Adrenal gland (tissue), 12 donors: Measurements from ENCODE around the gene SEMA5A. TPM values are rescaled to one million over a fixed set of nuclear protein-coding genes. Genes with fewer than 3 reads are reported as not detected.

ENCODE experiments used
- DNase-seq, 7 donors: peaks; one replicate each; pipeline ENCODE4 v3.0.0-alpha.2; 2019 to 2020
- H3K27ac ChIP-seq, 5 donors: fragments of 200-600 bp; sonication (generic) in 4 of 5; 1 replicate in 3 of 5; 2 replicates in 2 of 5; pipeline versions ENCODE4 v1.5.1 to v1.8.0; 2016 to 2020; ENCODE audit warnings: mild to moderate bottlenecking in 1 of 5
- H3K27me3 ChIP-seq: fragments of 200-600 bp; 2 replicates; pipeline ENCODE4 v1.8.0; 2021
- H3K36me3 ChIP-seq, 2 donors: fragments of 200-600 bp; replicated peaks in 1 of 2; 1 replicate in 1 of 2; 2 replicates in 1 of 2; pipeline versions ENCODE4 v1.5.1 to v1.8.0; 2018 to 2022
- H3K4me1 ChIP-seq, 2 donors: fragments of 200-600 bp; replicated peaks in 1 of 2; 1 replicate in 1 of 2; 2 replicates in 1 of 2; pipeline versions ENCODE4 v1.5.1 to v1.8.0; 2018 to 2021
- H3K4me3 ChIP-seq, 4 donors: fragments of 200-600 bp; sonication (generic) in 3 of 4; one replicate each; pipeline ENCODE4 v1.5.1; 2016 to 2018
- H3K9me3 ChIP-seq, 3 donors: fragments of 200-600 bp; sonication (generic) in 1 of 3; replicated peaks in 1 of 3; 1 replicate in 2 of 3; 2 replicates in 1 of 3; pipeline versions ENCODE4 v1.5.1 to v1.8.0; 2016 to 2021
- POLR2A ChIP-seq, 2 donors: fragments of 450-650 bp; IDR thresholded peaks; one replicate each; pipeline ENCODE4 v1.6.1; 2017; ENCODE audit warnings: antibody characterized with exemption in 2 of 2, mild to moderate bottlenecking in 2 of 2, moderate library complexity in 1 of 2
- WGBS, 4 donors: extraction: QIAGEN DNeasy Blood & Tissue Kit in 2 of 4; methylation state at CpG; one replicate each; pipeline versions ENCODE4 v1.1.5 to v1.1.7; 2013 to 2017; 5-methylcytosine and 5-hydroxymethylcytosine counted together
- intact Hi-C, 2 donors: fragments of 100-400 bp; cut with DNase I; formaldehyde crosslinking; loops; one replicate each; pipeline versions ENCODE4 v1.14.1 to v1.15.0; 2022 to 2023
- polyA plus RNA-seq, 3 donors: library from polyadenylated mRNA; stranded (reverse); fragments of 200-250 nt in 2 of 3; fragments of 350-450 nt in 1 of 3; fragmentation: Illumina TruSeq in 1 of 3; extraction: RNeasy Lipid Tissue Mini Kit (QIAGEN cat#74804) in 1 of 3; gene quantifications; one replicate each; pipeline ENCODE4 v1.2.3, GENCODE V29; 2013 to 2014
- total RNA-seq, 9 donors: library from RNA; depleted of rRNA in 4 of 9; stranded (reverse); fragments of >200 nt in 4 of 9; fragments of 120-200 nt in 1 of 9; fragmentation: NEBNext Ultra II Directional in 1 of 9; extraction: Animal tissue kit (Norgen Biotek cat#: 25700) in 1 of 9; gene quantifications; one replicate each; pipeline versions ENCODE4 v1.1.0 to v1.2.4, GENCODE V29; 2013 to 2023
- TF ChIP-seq, protein P1 (sequence below), 6 experiments: fragments of 450-650 bp in 4 of 6; fragments of 200-600 bp in 2 of 6; sonication (generic) in 1 of 6; IDR thresholded peaks; 1 replicate in 5 of 6; 2 replicates in 1 of 6; pipeline versions ENCODE4 v1.5.1 to v1.8.0; 2016 to 2021; ENCODE audit warnings: antibody characterized with exemption in 6 of 6, mild to moderate bottlenecking in 2 of 6, moderate library complexity in 1 of 6
- donor health status: healthy with polysubstance abuse.
- donor health status: Bipolar disorder and iron deficiency.
- donor health status: DM: yes; HTN: yes; CAD: no.
- donor health status: DM: no; HTN: no; CAD: no.
- donor health status: DM: no; HTN: no; CAD: no.
- donor health status: DM: yes; HTN: yes; CAD: no.

The SEMA5A gene
- total and polyA plus RNA-seq, 12 donors: 0.40 to 6.0 (median 2.6) TPM

DNA sequence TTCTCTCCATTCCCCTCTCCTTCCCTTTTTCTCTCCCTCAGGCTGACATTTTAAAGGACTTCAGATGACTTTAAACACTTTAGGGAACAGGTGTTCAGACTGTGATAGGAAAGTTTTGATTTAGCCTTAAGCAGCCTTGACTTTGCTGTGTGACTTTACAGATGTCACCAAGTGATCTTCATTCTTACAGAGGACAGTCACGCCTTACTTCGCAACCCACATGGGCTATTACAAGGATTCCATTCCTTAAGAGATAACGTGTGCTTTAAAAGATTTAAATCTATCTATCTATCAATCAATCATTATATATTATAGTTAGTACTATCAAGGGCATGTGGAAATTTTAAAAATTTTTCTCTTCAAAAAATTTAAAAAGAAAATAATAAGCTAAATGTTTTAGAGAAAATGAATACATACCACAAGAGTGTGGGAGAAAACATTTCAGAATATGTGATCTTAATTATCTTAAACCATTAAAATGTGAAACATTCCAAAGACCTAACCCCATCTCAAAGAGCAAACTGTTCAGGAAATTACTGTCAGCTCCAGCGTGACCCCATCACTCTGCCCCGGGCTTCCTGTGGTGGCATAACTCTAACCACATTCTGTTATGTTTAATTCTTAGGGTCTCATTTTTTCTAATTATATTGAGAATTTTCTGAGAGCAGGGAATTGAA is 530.5 kb downstream of the SEMA5A start:
- no peaks in the 10 kb centered on the region for H3K36me3 ChIP-seq
- no peak for DNase-seq
- no peaks in the 10 kb centered on the region for H3K27me3 ChIP-seq
- H3K4me3 ChIP-seq: no peak overlapping the region
- intact Hi-C loops: no loop called here
- TF ChIP-seq, protein P1, sequence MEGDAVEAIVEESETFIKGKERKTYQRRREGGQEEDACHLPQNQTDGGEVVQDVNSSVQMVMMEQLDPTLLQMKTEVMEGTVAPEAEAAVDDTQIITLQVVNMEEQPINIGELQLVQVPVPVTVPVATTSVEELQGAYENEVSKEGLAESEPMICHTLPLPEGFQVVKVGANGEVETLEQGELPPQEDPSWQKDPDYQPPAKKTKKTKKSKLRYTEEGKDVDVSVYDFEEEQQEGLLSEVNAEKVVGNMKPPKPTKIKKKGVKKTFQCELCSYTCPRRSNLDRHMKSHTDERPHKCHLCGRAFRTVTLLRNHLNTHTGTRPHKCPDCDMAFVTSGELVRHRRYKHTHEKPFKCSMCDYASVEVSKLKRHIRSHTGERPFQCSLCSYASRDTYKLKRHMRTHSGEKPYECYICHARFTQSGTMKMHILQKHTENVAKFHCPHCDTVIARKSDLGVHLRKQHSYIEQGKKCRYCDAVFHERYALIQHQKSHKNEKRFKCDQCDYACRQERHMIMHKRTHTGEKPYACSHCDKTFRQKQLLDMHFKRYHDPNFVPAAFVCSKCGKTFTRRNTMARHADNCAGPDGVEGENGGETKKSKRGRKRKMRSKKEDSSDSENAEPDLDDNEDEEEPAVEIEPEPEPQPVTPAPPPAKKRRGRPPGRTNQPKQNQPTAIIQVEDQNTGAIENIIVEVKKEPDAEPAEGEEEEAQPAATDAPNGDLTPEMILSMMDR (IDR thresholded peaks at IDR 0.05): no peak
- TF ChIP-seq POLR2A (IDR thresholded peaks at IDR 0.05): no peak
- H3K4me1 ChIP-seq: no peaks in the 10 kb centered on the region
- H3K27ac ChIP-seq: no peak overlapping the region
- WGBS, 4 donors: 34 to 51% (median 43%) methylated on average over 5 of the region's 5 CpGs
- no peaks in the 10 kb centered on the region for H3K9me3 ChIP-seq

DNA sequence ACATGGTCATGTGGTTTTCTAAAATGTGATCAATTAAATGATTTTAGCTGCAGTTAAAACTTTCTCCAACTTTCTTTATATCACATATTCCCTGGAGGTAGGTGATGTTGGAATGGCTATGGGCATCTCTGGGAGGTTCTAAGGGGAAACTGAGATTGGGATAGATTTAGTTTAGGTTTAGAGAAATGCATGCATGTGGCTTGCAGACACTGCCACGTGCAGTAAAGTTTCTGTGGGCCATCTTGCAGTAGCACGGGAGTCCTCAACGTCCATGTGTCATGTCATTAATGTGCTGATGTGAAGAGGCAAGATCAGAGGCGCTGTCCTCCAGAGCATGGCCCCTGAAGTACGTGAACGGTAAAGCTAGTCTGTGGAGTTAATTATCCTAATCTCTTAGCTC is 532.7 kb downstream of the SEMA5A start:
- Histone ChIP-seq H3K36me3 (no peaks in the 10 kb centered on the region), H3K4me1 (no peaks in the 10 kb centered on the region), H3K27ac (no peak overlapping the region), H3K27me3 (no peaks in the 10 kb centered on the region), H3K4me3 (no peak overlapping the region), H3K9me3 (no peaks in the 10 kb centered on the region)
- TF ChIP-seq, protein P1 (IDR thresholded peaks at IDR 0.05): no peak
- TF ChIP-seq POLR2A (IDR thresholded peaks at IDR 0.05): no peak
- intact Hi-C loops: no loop called here
- WGBS, 4 donors: 65 to 79% (median 73%) methylated on average over 6 of the region's 6 CpGs
- DNase-seq: no peak

DNA sequence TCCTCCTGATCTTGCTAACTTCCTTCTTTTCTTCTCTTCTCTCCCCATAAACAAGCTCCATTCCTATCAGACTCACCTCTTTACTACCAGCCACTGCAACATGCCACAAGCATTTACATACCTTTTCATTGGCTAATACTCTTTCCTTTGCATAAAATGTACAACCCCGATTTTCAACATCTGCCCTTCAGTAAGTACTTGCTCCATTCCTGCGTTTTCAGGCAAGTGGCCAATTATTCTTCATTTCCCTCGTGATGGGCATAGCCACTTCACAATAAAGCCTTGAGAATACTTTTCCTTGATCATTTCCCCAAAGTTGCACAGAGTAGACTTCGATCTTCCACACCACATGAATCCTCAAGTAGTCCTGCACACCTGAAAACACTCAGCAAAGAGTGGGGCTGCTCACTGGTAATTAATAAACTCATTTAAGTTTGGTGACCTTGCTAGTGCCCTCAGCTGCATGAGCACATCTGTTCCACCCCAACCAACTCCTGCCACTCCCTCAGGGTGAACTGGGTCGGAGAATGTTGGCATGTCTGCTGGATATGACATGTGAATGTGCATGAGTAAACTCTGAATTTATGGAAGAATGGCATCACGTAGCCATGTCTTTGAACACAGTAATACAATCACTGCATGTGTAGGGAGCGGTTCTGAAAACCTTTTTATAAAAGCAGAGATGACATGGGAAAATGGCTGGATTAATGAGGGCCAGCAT is 535.8 kb downstream of the SEMA5A start:
- H3K4me1 ChIP-seq: no peaks in the 10 kb centered on the region
- H3K9me3 ChIP-seq: no peaks in the 10 kb centered on the region
- H3K36me3 ChIP-seq: no peaks in the 10 kb centered on the region
- 68 to 76% (median 76%) methylated on average over 7 of the region's 7 CpGs for WGBS, 4 donors
- TF ChIP-seq, protein P1 (IDR thresholded peaks at IDR 0.05): no peak
- no peak for TF ChIP-seq POLR2A (IDR thresholded peaks at IDR 0.05)
- no peaks in the 10 kb centered on the region for H3K27me3 ChIP-seq
- intact Hi-C loops: no loop called here
- no peak for DNase-seq
- no peak overlapping the region for H3K4me3 ChIP-seq
- no peak overlapping the region for H3K27ac ChIP-seq

DNA sequence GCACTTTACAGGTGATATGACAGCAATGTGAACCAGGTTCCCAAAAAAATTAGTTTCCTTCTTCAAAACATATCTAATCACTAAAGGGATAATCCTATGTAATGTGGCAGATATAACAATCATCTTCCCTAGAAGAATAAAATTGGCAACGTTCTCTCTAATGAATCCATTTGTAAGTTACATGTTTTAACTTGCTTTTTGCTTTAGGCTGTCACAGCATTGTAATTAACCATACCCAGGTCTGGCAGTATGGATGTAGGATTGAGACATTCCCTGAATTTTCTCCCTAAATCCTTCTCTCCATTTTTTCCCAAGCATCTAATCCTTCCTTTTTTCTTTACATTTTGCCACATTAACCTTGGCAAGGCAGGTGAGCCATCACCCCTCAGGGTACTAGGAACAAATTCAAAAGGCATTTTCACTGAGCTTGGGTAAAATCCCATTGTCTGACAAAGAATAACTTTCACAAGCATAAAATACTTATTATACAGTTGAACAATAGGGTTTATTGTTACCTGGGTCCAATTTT is 548.3 kb downstream of the SEMA5A start:
- Histone ChIP-seq H3K4me1 (no peaks in the 10 kb centered on the region), H3K4me3 (no peak overlapping the region), H3K36me3 (no peaks in the 10 kb centered on the region), H3K27ac (no peak overlapping the region), H3K27me3 (no peaks in the 10 kb centered on the region), H3K9me3 (no peaks in the 10 kb centered on the region)
- 24 to 40% (median 29%) methylated on average over 1 of the region's 1 CpG for WGBS, 4 donors
- TF ChIP-seq POLR2A (IDR thresholded peaks at IDR 0.05): no peak
- TF ChIP-seq, protein P1 (IDR thresholded peaks at IDR 0.05): no peak
- DNase-seq: no peak
- intact Hi-C loops: no loop called here
